ENCODE measurements around the gene BDKRB2. TPM values are rescaled to one million over a fixed set of nuclear protein-coding genes. Genes with fewer than 3 reads are reported as not detected.

Gene BDKRB2
- total RNA-seq, 1 donor from 2014 or later, result 10.1 TPM

- TF ChIP-seq, protein P1, sequence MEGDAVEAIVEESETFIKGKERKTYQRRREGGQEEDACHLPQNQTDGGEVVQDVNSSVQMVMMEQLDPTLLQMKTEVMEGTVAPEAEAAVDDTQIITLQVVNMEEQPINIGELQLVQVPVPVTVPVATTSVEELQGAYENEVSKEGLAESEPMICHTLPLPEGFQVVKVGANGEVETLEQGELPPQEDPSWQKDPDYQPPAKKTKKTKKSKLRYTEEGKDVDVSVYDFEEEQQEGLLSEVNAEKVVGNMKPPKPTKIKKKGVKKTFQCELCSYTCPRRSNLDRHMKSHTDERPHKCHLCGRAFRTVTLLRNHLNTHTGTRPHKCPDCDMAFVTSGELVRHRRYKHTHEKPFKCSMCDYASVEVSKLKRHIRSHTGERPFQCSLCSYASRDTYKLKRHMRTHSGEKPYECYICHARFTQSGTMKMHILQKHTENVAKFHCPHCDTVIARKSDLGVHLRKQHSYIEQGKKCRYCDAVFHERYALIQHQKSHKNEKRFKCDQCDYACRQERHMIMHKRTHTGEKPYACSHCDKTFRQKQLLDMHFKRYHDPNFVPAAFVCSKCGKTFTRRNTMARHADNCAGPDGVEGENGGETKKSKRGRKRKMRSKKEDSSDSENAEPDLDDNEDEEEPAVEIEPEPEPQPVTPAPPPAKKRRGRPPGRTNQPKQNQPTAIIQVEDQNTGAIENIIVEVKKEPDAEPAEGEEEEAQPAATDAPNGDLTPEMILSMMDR (IDR thresholded peaks at IDR 0.05; ENCODE audit: unreplicated experiment), result no peak
- no peak for DNase-seq (ENCODE audit: low spot score in 2 of 2, unreplicated experiment in 2 of 2)
- Mint-ChIP-seq H3K9me3 (peaks cover 11% of the 10 kb centered on the region), H3K27ac (peak overlapping the region; percentile 93), H3K4me3 (peak overlapping the region; percentile 36), H3K36me3 (peaks cover 16% of the 10 kb centered on the region), H3K4me1 (peaks cover 54% of the 10 kb centered on the region), H3K27me3 (ENCODE audit: low read depth) (no peaks in the 10 kb centered on the region)
Measured at GRCh38 chr14:96256407-96256806, 51.8 kb downstream of the BDKRB2 start.

- peaks cover 16% of the 10 kb centered on the region for H3K36me3 Mint-ChIP-seq
- TF ChIP-seq, protein P1 (IDR thresholded peaks at IDR 0.05; ENCODE audit: unreplicated experiment), result no peak
- no peak for DNase-seq (ENCODE audit: low spot score in 2 of 2, unreplicated experiment in 2 of 2)
- peaks cover 55% of the 10 kb centered on the region for H3K4me1 Mint-ChIP-seq
- no peak overlapping the region for H3K4me3 Mint-ChIP-seq
- no peaks in the 10 kb centered on the region for H3K27me3 Mint-ChIP-seq (ENCODE audit: low read depth)
- peaks cover 11% of the 10 kb centered on the region for H3K9me3 Mint-ChIP-seq
- H3K27ac Mint-ChIP-seq, result peak overlapping the region; percentile 93
Measured at GRCh38 chr14:96257056-96257455, 52.4 kb downstream of the BDKRB2 start.

- Mint-ChIP-seq H3K36me3 (peaks cover 16% of the 10 kb centered on the region), H3K9me3 (peaks cover 11% of the 10 kb centered on the region), H3K4me1 (peaks cover 50% of the 10 kb centered on the region), H3K4me3 (no peak overlapping the region), H3K27ac (no peak overlapping the region), H3K27me3 (ENCODE audit: low read depth) (no peaks in the 10 kb centered on the region)
- DNase-seq (ENCODE audit: low spot score in 2 of 2, unreplicated experiment in 2 of 2), result no peak
- TF ChIP-seq, protein P1 (IDR thresholded peaks at IDR 0.05; ENCODE audit: unreplicated experiment), result no peak
Measured at GRCh38 chr14:96257900-96258299, 53.3 kb downstream of the BDKRB2 start.

GRCh38 chr14:96260341-96260821, 55.7 kb downstream of the BDKRB2 start:
- no peak overlapping the region for H3K27ac Mint-ChIP-seq
- peaks cover 11% of the 10 kb centered on the region for H3K9me3 Mint-ChIP-seq
- DNase-seq (ENCODE audit: low spot score in 2 of 2, unreplicated experiment in 2 of 2), result no peak
- TF ChIP-seq, protein P1 (IDR thresholded peaks at IDR 0.05; ENCODE audit: unreplicated experiment), result no peak
- no peak overlapping the region for H3K4me3 Mint-ChIP-seq
- peaks cover 29% of the 10 kb centered on the region for H3K36me3 Mint-ChIP-seq
- peaks cover 44% of the 10 kb centered on the region for H3K4me1 Mint-ChIP-seq
- H3K27me3 Mint-ChIP-seq (ENCODE audit: low read depth), result no peaks in the 10 kb centered on the region

DNA sequence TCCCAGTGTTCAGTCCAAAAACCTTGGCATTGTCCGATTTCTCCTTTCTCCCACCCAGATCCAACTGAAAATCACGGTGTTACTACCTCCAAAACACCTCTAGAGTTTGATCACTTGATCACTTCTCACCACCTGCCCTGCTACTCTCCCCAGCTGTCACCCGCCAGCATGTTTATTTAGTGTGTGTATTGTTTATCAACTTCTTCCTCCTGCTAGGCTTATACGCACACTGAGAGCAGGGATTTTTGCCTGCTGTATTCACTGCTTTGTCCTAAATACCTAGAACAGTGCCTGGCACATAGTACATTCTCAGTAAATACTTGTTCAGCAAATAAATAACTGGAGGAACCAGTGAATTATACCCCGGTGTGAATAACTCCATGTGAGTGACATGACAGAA, 56.4 kb downstream of the BDKRB2 start:
- H3K27me3 Mint-ChIP-seq (ENCODE audit: low read depth), result no peaks in the 10 kb centered on the region
- H3K4me1 Mint-ChIP-seq, result peaks cover 43% of the 10 kb centered on the region
- TF ChIP-seq, protein P1 (IDR thresholded peaks at IDR 0.05; ENCODE audit: unreplicated experiment), result no peak
- H3K4me3 Mint-ChIP-seq, result no peak overlapping the region
- DNase-seq (ENCODE audit: low spot score in 2 of 2, unreplicated experiment in 2 of 2), result no peak
- no peak overlapping the region for H3K27ac Mint-ChIP-seq
- peaks cover 11% of the 10 kb centered on the region for H3K9me3 Mint-ChIP-seq
- peaks cover 29% of the 10 kb centered on the region for H3K36me3 Mint-ChIP-seq
